HEK293 (cell line): ENCODE data around the gene GALNT11.

Experiments
- BCL11A ChIP-seq: fragments of 450-650 bp; formaldehyde crosslinking; IDR thresholded peaks from 2 replicates; pipeline ENCODE4 v1.5.1; 2016; ENCODE audit warnings: low read depth, missing biosample characterization, missing genetic modification characterization
- CTCF ChIP-seq: fragments of 450-650 bp; formaldehyde crosslinking; IDR thresholded peaks from 2 replicates; pipeline ENCODE4 v1.5.1; 2016; ENCODE audit warnings: missing biosample characterization, missing genetic modification characterization
- REST ChIP-seq: fragments of 450-650 bp; formaldehyde crosslinking; IDR thresholded peaks from 2 replicates; pipeline ENCODE4 v1.5.1; 2016; ENCODE audit warnings: missing biosample characterization, missing genetic modification characterization
- ZNF2 ChIP-seq: fragments of 450-650 bp; formaldehyde crosslinking; IDR thresholded peaks from 2 replicates; pipeline ENCODE4 v1.5.1; 2016; ENCODE audit warnings: missing biosample characterization, missing genetic modification characterization
- ZNF324 ChIP-seq: fragments of 450-650 bp; formaldehyde crosslinking; IDR thresholded peaks from 2 replicates; pipeline ENCODE4 v1.5.1; 2016; ENCODE audit warnings: missing biosample characterization, missing genetic modification characterization
- ZNF549 ChIP-seq: fragments of 450-650 bp; IDR thresholded peaks from 2 replicates; pipeline ENCODE4 v1.5.1; 2018; ENCODE audit warnings: missing biosample characterization, missing genetic modification characterization, mild to moderate bottlenecking, inconsistent platforms, moderate library complexity

GRCh38 chr7:152090747-152091146 is 65.3 kb downstream of the GALNT11 start:
- TF ChIP-seq BCL11A (tag by site-specific recombination) (no peak), CTCF (tag by site-specific recombination) (no peak), REST (tag by site-specific recombination) (no peak), ZNF324 (no peak), ZNF549 (tag by site-specific recombination) (no peak), ZNF2 (tag by site-specific recombination) (no peak)
